Esophagus muscularis mucosa (tissue), 3 donors: ENCODE measurements around the gene DCTPP1.
"Not testable (repeated sequence)": the region's sequence is repeated elsewhere in the genome, so short reads cannot be mapped to it uniquely, and the experiment has no call there.

Experiments
- CTCF ChIP-seq, 3 experiments: fragments of 200-600 bp in 2 of 3; fragments of 450-650 bp in 1 of 3; sonication (generic) in 2 of 3; IDR thresholded peaks; one replicate each; pipeline ENCODE4 v1.5.1; 2017 to 2019; ENCODE audit warnings: antibody characterized with exemption in 3 of 3, mild to moderate bottlenecking in 2 of 3, moderate library complexity in 1 of 3
- POLR2A ChIP-seq: fragments of 450-650 bp; IDR thresholded peaks from one replicate; pipeline ENCODE4 v1.6.1; 2017; ENCODE audit warnings: antibody characterized with exemption, moderate library complexity, mild to moderate bottlenecking, low read depth
- POLR2AphosphoS5 ChIP-seq, 2 donors: sonication (generic); formaldehyde crosslinking; IDR thresholded peaks; one replicate each; pipeline ENCODE4 v1.6.1; 2017; ENCODE audit warnings: antibody characterized with exemption in 2 of 2

GRCh38 chr16:30396627-30397026 lies 33.2 kb downstream of the DCTPP1 start:
- TF ChIP-seq CTCF (IDR thresholded peaks at IDR 0.05); POLR2A; POLR2AphosphoS5 (IDR thresholded peaks at IDR 0.05): not testable (repeated sequence)
